ENCODE data around the gene CACNA2D3.
"Not testable (repeated sequence)": the region's sequence is repeated elsewhere in the genome, so short reads cannot be mapped to it uniquely, and the experiment has no call there.

CACNA2D3 gene

GRCh38 chr3:54954521-54954920, 832.2 kb downstream of the CACNA2D3 start:
- DNase-seq = no peak

GRCh38 chr3:54955496-54955895, 833.1 kb downstream of the CACNA2D3 start:
- no peak for DNase-seq

- DNase-seq = no peak
Measured at GRCh38 chr3:54955941-54956340, 833.6 kb downstream of the CACNA2D3 start.

GRCh38 chr3:54957711-54958110, 835.4 kb downstream of the CACNA2D3 start:
- no peak for DNase-seq

GRCh38 chr3:54960082-54960481, 837.7 kb downstream of the CACNA2D3 start:
- no peak for DNase-seq

- DNase-seq = no peak
Measured at GRCh38 chr3:54960701-54961100, 838.3 kb downstream of the CACNA2D3 start.

DNA sequence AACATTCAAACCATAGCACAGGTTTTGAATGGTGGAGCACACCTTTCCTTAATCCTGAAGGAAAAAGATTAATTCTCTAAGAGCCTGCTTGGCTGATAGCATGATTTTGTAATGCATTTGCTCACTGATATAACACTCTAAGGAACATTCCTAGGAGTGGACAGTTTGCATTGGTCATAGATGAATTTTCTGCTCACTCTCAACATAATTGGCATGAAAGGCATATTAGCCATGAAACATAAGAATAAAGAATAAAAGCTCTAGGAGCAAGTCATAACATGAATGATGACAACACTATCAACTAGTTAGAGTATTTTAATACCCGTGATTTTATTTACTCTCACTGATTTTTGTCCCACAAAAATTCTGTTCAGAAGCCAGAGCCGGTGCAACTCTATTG, 839.8 kb downstream of the CACNA2D3 start:
- DNase-seq = no peak

DNA sequence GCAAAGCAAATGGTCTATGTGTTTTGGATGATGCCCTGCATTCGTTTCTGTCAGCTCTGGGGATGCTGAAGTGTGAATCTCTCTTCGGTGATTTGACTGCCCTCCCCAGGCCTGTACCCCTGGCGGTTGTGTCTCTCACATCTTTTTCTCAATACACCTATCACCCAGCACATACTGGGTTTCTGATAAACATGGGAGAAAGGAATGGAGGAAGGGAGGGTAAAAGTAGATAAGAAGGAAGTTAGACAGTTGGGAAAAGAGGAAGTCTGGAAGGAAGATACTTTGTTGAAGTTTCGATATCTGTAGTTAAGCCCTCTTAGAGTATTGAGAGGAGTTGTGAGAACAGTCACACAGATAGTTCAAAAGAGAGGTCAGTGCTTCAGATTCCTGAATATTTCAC, 841.3 kb downstream of the CACNA2D3 start:
- no peak for DNase-seq

DNA sequence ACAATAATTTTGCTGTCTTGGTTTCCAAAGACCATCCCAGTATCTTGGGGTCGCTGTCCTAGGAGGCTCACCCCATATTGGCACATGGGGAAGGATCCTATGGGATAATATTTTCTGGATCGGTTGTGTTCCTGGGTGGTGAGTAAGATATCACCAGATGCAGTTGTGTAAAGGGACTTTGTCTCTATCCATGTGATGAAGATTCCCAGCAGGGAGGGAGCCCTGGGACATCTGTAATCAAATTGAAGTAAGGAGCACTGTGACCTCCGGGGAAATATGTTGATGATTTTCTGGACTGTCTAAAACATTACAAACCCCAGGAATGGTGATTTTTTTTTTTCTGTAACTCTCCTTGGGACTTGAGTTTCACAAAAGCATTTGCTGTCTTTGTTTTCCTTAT, 841.7 kb downstream of the CACNA2D3 start:
- no peak for DNase-seq

DNA sequence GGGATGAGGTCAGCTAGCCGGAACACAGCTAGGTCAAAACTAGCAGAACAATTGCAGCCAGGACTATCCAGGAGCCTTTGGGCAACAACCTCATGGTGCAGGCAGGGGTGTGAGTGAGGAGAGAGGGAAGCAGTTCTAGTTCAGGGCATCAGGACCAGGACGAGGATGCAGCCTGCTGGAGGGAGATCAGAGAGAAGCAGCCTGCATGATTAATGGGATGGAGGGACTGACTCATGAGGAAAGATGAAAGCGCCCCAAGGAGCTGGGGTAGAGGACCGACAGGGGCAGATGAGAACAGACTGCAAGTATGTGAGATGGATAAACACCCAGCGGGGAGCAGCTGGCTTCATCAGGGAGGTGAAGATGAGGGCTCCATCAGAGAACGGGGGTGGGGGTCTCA, 843.4 kb downstream of the CACNA2D3 start:
- no peak for DNase-seq

DNA sequence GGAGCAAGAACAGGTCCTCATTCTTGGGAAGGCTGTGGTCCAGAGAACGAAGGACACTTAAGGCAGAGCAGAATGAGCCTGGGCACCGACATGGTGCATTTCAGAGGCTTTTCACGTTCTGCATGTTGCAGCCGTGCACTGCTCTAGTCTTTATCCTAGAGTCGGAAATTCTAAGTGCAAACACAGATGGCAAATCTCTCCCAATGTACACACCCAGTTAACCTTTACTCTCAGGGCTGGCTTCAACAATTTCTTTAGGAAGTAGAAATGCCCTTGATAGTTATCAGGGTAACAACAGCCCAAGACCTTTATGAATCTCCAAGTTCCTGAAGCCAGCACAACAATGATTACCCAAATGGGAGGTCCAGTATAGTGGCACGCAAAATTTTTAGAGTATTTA, 844.6 kb downstream of the CACNA2D3 start:
- DNase-seq = no peak

GRCh38 chr3:54967731-54968161, 845.4 kb downstream of the CACNA2D3 start:
- DNase-seq = no peak

DNA sequence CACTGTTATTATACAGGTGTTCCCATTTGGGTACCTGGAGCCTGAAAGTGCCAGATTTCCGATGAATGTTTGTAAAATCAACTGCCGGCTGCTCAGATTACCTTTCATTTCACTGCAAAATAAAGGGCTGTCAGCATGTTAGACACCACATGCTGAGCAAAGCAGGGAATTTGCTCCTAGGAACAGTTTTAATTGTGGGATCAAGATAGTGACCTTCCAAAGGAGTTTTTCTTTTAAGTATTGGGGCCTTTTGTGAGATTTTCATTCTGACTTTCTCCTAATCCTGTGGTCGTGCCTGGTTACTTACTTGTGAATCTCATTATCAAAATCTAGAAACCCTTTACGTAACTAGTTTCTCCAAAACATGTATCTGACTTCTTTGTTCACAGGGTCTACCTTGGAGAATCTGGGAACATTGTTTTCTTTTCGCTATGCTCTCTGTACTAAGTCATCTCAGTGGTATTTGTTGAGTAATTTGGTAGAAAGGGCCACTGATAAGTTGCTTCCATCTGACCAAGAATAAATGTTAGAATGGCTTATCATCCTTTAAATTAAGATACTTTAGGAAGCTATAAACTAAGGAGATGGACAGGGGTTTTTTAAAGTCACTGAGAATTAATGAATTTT, 846.3 kb downstream of the CACNA2D3 start:
- no peak for DNase-seq

DNA sequence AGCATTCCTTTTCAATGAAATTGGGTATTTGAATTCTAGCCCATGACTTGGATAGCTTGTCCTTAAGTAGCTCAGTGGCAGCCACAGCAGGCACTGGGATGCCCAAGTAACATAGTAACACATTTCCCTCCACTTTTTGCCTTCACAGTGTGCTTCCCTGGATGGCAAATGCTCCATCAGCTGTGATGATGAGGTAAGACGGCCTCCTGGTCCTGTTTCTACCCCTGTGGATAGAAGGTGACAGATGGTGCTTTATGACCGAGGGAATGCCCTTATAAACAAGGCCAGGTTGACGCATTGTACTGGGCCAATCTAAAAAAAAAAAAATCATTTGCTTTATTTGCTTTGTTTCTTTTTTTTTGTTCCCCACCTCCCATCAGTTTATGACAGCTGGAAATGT, 847.3 kb downstream of the CACNA2D3 start:
- DNase-seq = no peak

DNA sequence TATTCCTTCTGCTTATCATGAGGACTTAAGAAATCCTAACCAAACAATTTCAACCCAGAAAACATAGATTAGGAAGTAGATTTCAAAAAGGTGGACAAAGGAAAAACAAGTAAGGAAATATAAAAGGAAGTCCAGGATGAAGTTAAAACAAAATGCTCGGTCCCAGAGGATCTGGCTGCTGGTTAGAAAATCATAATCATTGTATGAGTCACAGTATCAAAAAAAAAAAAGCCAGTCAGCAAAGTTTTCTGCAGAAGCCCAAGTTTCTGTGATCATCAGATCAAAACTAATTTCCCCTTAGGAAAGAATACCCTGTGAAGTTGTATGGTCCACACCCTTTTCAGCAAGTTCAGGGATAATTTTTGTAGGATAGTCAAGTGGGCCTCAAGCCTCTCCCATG, 848.5 kb downstream of the CACNA2D3 start:
- DNase-seq = no peak

GRCh38 chr3:54977439-54977838, 855.1 kb downstream of the CACNA2D3 start:
- no peak for DNase-seq

DNA sequence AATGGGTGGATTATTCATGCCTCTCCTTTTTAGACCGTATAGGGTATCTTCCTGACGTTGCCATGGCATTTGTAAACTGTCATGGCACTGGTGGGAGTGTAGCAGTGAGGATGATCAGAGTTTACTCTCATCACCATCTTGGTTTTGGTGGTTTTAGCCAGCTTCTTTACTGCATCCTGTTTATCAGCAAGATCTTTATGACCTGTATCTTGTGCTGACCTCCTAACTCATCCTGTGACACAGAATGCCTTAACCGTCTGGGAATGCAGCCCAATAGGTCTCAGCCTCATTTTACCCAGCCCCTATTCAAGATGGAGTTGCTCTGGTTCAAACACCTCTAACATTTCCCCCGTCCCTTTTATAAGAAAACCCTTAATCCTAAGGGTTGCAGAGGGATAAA, 855.6 kb downstream of the CACNA2D3 start:
- DNase-seq = not testable (repeated sequence)

DNA sequence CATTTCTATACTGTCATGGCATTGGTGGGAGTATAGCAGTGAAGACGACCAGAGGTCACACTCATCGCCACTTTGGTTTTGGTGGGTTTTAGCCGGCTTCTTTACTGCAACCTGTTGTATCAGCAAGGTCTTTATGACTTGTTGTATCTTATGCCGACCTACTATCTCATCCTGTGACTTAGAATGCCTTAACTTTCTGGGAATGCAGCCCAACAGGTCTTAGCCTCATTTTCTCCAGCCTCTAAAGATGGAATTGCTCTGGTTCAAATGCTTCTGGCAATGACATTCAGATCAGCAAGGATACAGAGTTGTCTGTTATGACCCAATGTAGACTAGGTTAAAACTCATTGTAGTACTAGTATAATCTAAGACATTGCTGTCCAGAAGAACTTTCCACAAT, 860.5 kb downstream of the CACNA2D3 start:
- no peak for DNase-seq

DNA sequence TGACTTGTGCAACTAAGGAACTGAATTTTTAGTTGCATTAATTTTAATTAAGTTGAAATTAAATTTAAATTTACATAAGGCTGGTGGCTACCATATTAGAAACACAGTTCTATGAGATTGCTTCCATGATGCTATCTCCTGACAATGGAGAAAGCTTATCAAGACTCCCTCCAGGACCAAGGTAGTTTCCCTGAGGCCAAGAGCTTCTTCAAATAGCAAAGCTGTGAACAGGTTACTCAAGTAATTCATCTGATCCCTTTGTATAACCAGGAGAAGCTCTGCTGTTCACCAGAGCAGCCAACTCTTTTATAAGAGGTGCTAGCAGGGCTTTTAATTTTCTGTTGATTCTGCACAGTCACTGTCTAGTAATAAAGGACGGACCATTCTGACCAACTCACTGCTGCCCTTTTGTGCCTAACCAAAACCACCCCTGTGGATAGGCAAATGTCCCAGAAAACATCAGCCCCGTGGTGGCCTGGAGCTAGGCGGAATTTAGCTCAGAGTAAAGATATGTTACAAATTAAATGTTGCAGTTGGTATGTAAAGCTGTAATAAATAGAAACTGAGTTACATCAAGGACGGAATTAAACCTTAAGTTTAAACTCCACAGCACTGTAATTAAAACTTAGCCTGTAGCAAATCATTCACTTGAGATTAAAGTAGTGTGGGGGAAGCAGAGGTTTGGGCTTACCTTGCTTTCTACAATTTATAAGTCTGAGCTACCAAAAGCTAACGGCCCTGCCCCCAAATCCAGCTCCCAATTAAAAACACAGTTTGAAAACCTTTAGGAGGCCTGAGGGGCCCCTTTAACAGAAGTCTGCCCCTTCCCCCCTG, 861.1 kb downstream of the CACNA2D3 start:
- DNase-seq = no peak

DNA sequence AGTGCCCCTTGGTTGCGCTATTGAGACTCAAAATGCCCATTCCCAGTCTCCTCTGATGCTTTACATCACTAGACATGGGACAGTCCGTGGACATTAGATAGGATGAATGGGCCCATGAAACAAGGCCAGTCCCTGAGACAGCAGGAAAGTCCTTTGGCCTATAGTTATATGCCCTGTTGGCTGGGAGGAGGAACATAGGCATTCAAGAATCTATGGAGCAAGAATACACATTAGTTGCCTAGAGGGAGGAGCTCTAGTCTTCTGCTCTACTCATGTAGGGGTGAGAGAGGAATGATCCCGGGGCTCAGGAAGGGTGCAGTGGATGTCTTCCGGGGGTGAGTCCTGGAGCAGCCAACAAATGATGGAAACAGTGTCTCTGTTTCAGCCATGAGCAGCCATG, 863.5 kb downstream of the CACNA2D3 start:
- DNase-seq = no peak

DNA sequence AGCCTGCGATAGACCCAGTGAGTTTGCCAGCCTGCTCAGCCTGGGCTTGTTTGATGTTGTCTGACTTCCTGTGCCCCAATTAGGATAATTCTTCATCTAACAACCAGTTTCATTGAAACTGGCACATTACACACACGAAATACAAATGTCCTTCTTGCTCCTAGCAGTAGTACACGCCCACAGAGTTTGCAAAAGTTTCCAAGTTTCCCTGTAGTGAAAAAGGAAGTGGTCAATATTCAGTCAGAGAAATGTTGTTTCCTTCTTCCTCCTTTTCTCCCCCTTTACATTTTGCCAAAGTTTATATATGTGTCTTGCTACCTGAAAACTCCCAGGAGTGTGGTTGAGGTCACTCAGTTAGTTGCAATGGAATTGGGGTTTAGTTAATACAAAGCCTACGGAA, 863.9 kb downstream of the CACNA2D3 start:
- no peak for DNase-seq

DNA sequence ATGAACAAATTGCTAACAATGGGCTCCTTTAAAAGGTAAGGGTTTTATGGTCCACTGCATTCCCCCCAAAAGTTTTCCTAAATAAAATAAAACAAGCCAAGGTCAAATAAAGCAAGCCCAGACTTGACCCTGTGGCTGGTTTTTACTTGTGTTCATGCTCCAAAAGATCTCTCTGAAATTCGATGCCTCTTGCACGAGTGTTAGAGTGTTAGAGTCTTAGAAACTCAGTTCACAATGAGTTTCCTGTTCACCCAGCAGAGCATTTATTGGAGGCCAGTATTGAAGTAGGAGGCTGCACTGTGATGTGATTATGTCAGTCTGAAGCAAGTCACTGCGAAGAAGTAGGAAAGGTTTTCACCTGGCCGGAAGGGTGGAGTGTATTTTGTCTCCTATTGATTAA, 865.4 kb downstream of the CACNA2D3 start:
- no peak for DNase-seq

- no peak for DNase-seq
Measured at GRCh38 chr3:54988302-54988837, 866.0 kb downstream of the CACNA2D3 start.
